HG02943 (cell line): Measurements from ENCODE around the gene KLHL6.
"Not testable (repeated sequence)": the region's sequence is repeated elsewhere in the genome, so short reads cannot be mapped to it uniquely, and the experiment has no call there.

Source experiments
- ATAC-seq: cut with Tn5 transposase; IDR thresholded peaks from one replicate; pipeline ENCODE4 v1.9.1; 2021; ENCODE audit warnings: mild to moderate bottlenecking, low read depth, moderate library complexity; ENCODE audit not compliant: unreplicated experiment

KLHL6 gene

DNA sequence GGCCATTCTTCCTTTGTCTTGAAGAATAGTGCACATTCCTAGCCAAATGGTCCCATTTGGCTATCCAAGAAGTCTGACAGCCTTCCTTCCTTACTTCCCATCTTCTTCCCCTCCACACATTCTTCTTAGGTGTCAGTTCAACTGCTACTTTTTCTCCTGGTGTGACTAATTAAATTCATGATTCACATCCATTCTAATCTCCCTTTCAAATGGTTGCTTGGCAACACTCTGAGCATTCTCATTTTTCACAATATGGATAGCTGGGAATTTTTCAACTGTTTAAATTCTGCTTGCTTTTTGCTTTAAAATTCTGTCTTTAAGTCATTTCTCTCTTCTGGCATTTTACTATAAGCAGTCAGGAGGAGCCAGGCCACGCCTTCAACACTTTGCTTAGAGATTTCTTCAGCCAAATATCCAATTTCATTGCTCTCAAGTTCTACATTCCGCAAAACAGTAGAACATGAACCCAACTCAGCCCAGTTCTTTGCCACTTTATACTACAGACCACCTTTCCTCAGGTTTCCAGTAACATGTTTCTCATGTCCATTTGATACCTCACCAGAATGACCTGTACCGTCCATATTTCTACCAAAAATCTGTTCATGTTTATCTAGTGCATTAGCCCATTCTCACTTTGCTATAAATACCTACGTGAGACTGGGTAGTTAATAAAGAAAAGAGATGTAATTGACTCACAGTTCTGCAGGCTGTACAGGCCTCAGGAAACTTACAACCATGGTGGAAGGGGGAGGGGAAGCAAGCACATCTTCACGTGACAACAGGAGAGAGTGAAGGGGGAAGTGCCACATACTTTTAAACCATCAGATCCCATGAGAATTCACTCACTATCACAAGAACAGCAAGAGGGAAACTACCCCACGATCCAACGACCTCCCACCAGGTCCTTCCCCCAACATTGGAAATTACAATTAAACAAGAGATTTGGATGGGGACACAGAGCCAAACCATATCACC, 95.1 kb downstream of the KLHL6 start:
- ATAC-seq: no peak

DNA sequence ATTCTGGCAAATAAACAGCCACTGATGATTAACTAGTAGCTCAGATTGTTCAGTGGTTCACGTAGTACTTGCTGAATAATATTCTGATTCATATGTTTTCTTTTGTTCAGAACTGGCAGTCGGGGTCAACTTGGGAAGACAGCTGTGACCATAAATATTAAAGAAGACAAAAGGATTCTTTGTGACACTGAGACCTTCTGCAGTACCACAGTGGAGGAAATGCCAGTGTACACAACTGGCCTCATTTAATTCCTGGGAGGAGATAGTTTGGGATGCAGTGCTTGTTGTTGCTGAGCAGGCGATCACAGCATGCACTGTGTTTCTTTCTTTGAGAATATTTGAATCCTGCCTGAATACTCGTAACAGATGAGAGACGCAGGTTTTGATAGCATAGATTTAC, 100.4 kb downstream of the KLHL6 start:
- no peak for ATAC-seq

DNA sequence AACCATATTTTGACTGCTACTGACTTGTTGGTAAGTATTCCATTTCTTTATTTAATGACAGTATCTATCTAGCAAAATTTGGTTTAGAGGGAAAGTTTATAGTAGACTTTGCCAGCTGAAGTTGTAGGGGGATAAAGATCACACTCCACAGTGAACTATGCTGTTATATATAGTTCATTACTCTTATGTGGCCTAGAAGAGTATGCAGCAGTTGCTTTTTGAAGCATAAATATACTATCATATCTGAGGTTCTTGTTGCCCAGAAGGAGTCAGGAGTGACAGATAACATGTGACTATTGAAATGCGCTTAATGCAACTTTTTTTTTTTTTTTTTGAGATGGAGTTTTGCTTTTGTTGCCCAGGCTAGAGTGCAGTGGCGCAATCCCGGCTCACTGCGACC, 101.4 kb downstream of the KLHL6 start:
- ATAC-seq: no peak

DNA sequence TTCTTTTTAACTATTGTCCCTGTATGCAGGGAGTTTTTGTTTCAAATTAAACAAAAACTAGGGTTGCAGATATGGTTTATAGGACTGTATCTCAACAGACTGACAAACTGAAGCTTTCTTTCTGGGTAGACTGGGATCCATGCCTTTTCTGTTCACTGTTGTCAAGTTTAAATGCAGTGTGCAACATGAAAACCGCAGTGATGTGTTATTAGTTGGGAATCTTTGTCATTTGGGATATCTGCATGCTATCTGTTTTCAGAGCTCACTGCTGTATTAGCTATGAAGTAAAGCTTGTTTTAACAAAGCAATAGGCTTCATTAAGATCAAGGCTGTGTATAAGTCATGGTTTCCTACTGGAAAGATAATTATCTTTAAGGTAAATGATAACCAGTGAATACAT, 105.7 kb downstream of the KLHL6 start:
- no peak for ATAC-seq

DNA sequence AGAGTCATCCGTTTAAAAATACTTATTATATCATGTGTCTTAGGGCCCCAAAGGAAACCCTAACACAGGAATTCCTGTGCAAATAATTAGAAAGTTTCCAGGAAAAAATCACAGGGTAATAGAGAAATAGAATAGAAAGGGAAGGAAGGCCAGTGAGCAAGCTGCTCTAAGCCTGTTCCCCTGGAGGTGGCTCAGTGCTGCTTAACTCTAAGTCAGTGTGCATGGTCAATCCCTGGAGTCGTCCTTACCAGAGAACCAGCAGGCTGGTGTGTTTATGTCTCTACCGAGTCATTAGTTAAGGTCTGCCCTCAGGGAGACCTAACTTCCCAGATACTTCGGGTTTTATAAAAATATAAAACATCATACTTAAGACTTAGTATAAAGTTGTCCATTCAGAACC, 106.1 kb downstream of the KLHL6 start:
- ATAC-seq: no peak

DNA sequence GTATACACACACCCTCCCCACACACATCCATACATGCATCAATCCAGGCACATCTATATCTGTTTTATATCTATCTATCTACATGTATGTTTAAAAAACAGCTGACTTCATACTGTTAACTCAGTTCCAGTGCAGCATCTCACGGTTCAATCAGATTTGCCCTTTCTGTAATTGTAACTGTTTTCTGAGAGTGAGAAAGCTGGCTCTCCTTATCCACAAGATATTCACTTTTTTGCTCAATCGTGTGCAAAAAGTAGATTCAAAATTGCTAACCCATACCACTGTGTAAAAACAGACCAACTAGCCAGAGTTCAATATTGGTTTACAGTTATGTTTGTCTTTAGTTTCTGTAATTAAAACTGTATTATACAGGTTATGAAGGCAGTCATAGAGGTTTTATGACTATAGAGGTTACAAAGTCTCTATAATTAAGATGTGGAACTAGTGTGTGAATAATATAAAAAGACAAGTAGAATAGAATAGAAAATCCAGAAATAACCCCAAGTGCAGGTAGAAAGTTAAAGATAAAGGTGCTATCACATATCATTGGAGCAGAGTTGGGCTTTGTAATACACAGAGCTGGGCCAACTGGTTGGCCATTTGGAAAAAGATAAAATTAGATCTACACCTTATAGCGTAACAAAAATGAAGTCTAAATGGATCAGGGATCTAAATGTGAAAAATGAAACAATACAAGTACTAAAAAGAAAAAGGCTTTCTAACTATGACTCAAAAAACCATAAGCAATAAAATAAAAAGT, 107.0 kb downstream of the KLHL6 start:
- ATAC-seq: no peak

DNA sequence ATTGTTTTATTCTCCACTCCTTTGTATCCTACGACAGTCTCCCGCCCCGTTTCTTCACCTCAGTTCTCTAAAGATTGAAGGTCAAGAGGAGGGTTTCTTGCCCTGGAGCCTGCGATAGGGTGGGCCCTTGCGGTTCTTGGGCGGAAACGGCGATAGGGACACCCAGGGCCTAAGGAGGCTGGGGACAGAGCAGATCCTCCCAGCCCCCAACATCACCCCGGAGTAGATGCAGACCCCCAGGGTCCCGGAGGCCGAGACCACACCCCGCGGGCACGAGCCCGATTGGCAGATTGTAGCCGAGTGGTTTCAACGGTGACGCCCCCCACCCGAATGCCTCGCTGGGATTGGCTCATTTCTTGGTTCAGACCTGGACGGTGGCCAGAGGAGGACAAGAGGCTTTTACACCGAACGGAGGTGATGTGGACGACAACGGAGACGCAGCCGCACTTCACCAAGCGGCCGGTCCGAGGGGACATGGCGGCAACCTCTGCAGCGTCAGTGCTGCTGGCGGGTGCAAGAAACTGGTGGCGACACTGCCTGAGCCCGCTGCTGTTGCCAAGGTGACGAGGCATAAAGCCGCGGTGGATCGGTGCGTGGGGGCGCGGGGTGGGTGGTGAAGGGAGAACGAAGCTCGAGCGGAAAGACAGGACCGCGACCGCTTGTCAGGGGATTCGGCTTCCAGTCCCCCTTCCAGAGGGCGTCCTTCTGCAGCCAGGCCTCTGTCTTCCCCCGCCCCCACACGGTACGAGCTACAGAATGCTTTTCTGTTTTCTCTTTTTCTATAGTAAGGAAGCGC, 108.1 kb downstream of the KLHL6 start:
- ATAC-seq: peak; percentile 72

DNA sequence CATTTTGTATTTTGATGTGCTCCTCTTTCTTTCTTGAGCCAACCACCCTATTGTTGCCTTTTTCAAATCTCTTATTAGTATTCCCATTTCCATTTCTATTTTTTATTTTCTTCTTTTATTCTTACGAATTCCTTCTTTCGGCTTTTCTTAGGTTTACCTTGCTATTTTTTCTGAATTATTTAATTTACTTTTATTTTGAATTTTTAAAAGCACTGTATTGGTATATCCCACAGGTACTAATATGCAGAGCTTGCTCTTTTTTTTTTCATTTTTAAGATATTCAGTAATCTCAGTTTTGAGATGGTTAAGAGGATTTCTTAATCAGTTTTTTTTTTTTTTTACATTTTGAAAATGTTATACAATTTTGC, 108.7 kb downstream of the KLHL6 start:
- no peak for ATAC-seq

DNA sequence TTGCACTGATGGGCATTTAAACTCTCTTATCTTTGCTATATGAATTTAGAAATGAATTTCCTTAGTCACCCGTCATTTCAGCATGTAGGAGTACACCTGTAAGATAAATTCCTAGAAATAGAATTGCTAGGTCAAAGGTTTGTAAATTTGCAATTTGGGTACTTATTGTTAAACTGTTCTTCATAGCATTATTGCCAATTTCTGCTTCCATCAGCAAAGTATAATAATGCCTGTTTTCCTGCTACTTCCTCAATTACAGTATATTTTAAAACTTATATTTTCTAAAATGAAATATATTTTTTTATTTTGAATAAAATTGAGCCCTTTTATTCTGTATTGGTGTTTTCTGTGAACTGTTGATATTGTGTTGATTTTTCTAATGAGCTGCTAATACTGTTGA, 110.8 kb downstream of the KLHL6 start:
- no peak for ATAC-seq

DNA sequence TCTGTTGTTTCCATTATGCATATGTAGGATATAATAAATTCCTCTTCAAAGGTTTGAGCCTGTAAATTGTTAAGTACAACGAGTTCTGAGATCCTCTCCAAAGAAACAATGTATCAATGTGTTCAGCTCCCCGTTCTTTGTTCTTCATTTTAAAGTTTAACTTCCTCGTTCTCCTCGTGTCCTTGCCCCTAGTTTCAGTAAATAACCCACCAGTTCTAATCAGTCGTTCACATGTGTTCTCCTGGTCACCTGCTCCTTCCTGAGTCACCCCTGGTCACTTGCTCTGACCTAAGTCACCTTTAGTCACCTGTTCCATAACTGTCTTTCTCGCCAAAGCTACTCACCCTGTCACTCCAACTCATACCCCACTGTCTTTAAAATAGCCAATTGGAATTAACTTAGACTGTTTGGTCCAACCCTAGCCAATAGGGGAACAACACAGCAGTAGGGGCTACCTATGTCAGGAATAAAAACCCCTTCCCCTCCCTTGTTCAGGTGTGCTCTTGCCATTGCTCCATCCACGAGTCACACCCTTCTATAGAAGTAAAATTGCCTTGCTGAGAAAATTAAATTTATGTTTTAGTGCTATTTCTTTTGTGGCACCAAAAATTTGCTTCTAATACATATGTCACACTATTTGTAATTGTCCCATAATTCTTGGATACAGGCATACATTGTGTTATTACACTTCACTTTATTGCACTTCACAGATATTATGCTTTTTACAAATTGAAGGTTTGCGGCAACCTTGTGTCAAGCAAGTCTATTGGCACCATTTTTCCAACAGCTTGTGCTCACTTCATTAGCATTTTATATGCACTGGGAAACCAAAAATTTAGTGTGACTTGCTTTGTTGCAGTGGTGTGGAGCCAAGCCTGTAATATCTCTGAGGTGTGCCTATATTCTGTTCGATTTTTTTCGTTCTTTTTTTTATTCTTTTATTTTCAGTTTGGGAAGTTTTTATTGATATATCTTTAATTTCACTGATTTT, 111.8 kb downstream of the KLHL6 start:
- no peak for ATAC-seq

DNA sequence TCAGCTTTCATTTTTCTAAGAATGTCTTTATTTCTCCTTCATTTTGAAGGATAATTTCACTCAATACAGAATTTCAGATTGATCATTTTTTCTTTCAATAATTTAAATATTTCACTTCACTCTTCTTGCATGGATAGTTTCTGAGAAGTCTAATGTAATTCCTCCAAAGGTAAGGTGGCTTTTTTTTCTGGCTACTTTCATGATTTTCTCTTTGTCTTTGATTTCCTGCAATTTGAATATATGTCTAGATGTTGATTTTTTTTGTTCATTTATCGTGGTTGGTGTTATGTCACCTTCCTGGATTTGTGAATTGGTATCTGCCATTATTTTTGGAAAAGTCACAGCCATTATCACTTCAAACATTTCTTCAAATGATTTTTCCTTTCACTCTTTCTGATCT, 112.5 kb downstream of the KLHL6 start:
- ATAC-seq: no peak

DNA sequence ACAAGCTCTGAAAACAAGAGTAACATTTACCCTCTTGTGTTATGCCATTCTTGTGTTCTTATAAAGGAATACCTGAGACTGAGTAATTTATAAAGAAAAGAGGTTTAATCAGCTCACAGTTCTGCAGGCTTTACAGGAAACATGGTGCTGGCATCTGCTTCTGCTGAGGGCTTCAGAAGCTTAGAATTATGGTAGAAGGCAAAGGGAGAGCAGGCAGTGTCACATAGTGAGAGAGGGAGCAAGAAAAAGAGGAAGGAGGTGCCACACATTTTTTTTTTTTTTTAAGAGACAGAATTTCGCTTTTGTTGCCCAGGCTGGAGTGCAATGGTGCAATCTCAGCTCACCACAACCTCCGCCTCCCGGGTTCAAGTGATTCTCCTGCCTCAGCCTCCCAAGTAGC, 115.0 kb downstream of the KLHL6 start:
- ATAC-seq: not testable (repeated sequence)

DNA sequence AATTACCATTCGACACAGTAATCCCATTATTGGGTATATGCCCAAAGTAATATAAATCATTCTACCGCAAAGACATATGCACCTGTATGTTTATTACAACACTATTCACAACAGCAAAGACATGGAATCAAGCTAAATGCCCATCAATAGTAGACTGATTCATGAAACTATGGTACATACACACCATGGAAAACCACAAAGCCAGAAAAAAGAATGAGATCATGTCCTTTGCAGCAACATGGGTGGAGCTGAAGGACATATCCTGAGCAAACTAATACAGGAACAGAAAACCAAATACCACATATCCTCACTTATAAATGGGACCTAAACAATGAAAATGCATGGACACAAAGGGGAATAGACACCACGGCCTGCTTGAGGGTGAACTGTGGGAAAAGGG, 116.0 kb downstream of the KLHL6 start:
- no peak for ATAC-seq

DNA sequence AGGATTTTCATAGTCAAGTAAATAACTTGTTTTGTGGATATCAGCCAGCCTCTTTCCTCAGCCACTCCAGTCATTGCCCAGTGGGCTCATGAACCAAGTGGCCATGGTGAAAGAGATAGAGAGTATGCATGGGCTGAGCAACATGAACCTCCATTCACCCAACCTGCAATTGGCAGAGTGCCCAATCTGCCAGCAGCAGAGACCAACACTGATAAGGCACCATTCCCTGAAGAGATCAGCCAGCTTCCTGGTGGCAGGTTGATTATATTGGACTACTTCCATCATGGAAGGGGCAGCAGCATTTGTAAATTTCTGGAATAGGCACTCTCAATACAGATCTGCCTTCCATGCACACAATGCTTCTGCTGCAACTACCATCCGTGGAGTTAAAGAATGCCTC, 116.8 kb downstream of the KLHL6 start:
- ATAC-seq: no peak

DNA sequence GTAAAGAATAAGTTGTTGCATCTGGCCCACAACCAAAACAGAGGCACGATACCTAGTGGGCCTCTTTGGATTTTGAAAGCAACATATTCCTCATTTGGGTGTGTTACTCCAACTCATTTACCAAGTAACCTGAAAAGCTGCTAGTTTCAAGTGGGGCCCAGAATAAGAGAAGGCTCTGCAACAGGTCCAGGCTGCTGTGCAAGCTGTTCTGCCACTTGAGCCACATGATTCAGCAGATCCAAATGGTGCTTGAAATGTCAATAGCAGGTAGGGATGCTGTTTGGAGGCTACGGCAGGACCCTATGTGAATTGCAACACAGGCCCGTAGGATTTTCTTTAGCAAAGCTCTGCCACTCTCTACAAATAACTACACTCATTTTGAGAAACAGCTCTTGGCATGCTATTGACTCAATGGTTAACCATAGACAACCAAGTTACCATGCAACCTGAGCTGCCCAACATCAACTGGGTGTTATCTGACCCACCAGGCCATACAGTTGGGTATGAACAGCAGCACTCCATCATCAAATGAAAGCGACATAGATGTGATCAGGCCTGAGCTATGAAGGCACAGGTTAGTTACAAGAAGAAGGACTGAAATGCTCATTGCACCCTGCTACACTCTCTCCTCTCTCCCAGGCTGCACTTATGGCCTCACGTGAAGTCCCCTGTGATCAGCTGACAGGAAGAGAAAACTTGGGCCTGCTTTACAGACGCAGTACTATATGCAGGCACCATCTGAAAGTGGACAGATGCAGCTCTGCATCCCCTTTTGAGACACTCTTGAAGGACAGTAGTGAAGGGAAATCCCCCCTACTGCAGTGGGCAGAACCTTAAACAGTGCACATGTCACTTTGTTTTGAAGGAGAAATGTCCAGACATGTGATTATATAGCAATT, 117.6 kb downstream of the KLHL6 start:
- no peak for ATAC-seq
